DND-41 (cell line): ENCODE results near the gene PCMTD2.

Experiments
- ATAC-seq: fragments of 200-7000 bp; cut with Tn5 transposase; 3 replicates; pipeline ENCODE4 v1.9.1; 2021; ENCODE audit warnings: low read depth; ENCODE audit not compliant: insufficient read depth
- DNase-seq: peaks from one replicate; pipeline ENCODE4 v3.0.0-alpha.2; 2020
- H2AFZ ChIP-seq: 2 replicates; pipeline ENCODE4 v1.6.0; 2012; ENCODE audit warnings: low read depth, low read length
- H3K27ac ChIP-seq: 2 replicates; pipeline ENCODE4 v1.5.1; 2012; ENCODE audit warnings: low read length, inconsistent platforms
- H3K27me3 ChIP-seq: fragments of 200-600 bp; sonication (generic); 2 replicates; pipeline ENCODE4 v1.6.0; 2012; ENCODE audit warnings: low read length, mild to moderate bottlenecking, inconsistent platforms; ENCODE audit not compliant: insufficient read depth, poor library complexity
- H3K36me3 ChIP-seq: 2 replicates; pipeline ENCODE4 v1.5.1; 2012; ENCODE audit warnings: low read length, inconsistent platforms; ENCODE audit not compliant: insufficient read depth
- H3K4me1 ChIP-seq: 2 replicates; pipeline ENCODE4 v1.5.1; 2012; ENCODE audit warnings: mild to moderate bottlenecking, low read length; ENCODE audit not compliant: insufficient read depth
- H3K4me2 ChIP-seq: 2 replicates; pipeline ENCODE4 v1.6.0; 2012; ENCODE audit warnings: mild to moderate bottlenecking, moderate library complexity, low read length, inconsistent platforms; ENCODE audit not compliant: insufficient read depth
- H3K4me3 ChIP-seq, 2 experiments: fragments of 200-600 bp in 1 of 2; shearing (Covaris generic) in 1 of 2; 2 replicates each; pipeline ENCODE4 v1.5.1; 2012 to 2016; ENCODE audit warnings: inconsistent platforms in 2 of 2, low read length in 2 of 2, mild to moderate bottlenecking in 2 of 2, low read depth in 1 of 2, moderate library complexity in 1 of 2
- H3K79me2 ChIP-seq: 2 replicates; pipeline ENCODE4 v1.6.0; 2012; ENCODE audit warnings: low read length, inconsistent platforms; ENCODE audit not compliant: insufficient read depth
- H3K9ac ChIP-seq: 2 replicates; pipeline ENCODE4 v1.6.0; 2012; ENCODE audit warnings: low read depth, mild to moderate bottlenecking, inconsistent platforms, low read length, moderate library complexity
- H3K9me3 ChIP-seq: 2 replicates; pipeline ENCODE4 v1.5.1; 2012; ENCODE audit warnings: low read length, moderate library complexity, mild to moderate bottlenecking, inconsistent platforms; ENCODE audit not compliant: insufficient read depth, severe bottlenecking
- H4K20me1 ChIP-seq: 2 replicates; pipeline ENCODE4 v1.6.0; 2012; ENCODE audit warnings: low read length; ENCODE audit not compliant: insufficient read depth
- EZH2 ChIP-seq: IDR thresholded peaks from 3 replicates; pipeline ENCODE4 v1.6.1; 2012; ENCODE audit warnings: borderline replicate concordance, low read depth, mild to moderate bottlenecking, moderate library complexity, low read length, inconsistent platforms; ENCODE audit not compliant: severe bottlenecking
- TF ChIP-seq, protein P1 (sequence below): IDR thresholded peaks from 2 replicates; pipeline ENCODE4 v1.5.1; 2012; ENCODE audit warnings: borderline replicate concordance, low read length, moderate library complexity, mild to moderate bottlenecking; ENCODE audit not compliant: poor library complexity, severe bottlenecking; ENCODE audit errors: extremely low read depth

The PCMTD2 gene

DNA sequence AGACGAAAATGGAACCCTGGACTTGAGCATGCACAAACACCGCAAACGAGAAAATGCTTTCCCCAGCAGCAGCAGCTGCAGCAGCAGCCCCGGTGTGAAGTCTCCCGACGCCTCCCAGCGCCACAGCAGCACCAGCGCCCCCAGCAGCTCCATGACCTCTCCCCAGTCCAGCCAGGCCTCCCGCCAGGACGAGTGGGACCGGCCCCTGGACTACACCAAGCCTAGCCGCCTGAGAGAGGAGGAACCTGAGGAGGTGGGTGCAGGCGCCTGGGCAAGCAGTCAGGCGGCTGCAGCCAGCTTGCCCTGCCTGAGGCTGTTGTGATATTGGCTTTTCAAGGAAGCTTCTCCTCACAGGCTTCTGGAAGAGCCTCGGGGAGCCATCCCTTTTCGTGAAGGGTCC, 35.8 kb upstream of the PCMTD2 start:
- no peak for DNase-seq
- H3K27me3 ChIP-seq, result no peaks in the 10 kb centered on the region
- H2AFZ ChIP-seq, result no peak overlapping the region
- no peaks in the 10 kb centered on the region for H3K36me3 ChIP-seq
- no peak overlapping the region for H3K9ac ChIP-seq
- no peaks in the 10 kb centered on the region for H3K9me3 ChIP-seq
- H3K79me2 ChIP-seq, result no peaks in the 10 kb centered on the region
- H3K4me2 ChIP-seq, result no peak overlapping the region
- ATAC-seq, result no peak
- TF ChIP-seq EZH2, result no peak
- TF ChIP-seq, protein P1, sequence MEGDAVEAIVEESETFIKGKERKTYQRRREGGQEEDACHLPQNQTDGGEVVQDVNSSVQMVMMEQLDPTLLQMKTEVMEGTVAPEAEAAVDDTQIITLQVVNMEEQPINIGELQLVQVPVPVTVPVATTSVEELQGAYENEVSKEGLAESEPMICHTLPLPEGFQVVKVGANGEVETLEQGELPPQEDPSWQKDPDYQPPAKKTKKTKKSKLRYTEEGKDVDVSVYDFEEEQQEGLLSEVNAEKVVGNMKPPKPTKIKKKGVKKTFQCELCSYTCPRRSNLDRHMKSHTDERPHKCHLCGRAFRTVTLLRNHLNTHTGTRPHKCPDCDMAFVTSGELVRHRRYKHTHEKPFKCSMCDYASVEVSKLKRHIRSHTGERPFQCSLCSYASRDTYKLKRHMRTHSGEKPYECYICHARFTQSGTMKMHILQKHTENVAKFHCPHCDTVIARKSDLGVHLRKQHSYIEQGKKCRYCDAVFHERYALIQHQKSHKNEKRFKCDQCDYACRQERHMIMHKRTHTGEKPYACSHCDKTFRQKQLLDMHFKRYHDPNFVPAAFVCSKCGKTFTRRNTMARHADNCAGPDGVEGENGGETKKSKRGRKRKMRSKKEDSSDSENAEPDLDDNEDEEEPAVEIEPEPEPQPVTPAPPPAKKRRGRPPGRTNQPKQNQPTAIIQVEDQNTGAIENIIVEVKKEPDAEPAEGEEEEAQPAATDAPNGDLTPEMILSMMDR, result no peak
- H3K27ac ChIP-seq, result no peak overlapping the region
- H4K20me1 ChIP-seq, result peaks cover 10% of the 10 kb centered on the region
- H3K4me1 ChIP-seq, result peaks cover 6% of the 10 kb centered on the region
- H3K4me3 ChIP-seq, result no peak overlapping the region

DNA sequence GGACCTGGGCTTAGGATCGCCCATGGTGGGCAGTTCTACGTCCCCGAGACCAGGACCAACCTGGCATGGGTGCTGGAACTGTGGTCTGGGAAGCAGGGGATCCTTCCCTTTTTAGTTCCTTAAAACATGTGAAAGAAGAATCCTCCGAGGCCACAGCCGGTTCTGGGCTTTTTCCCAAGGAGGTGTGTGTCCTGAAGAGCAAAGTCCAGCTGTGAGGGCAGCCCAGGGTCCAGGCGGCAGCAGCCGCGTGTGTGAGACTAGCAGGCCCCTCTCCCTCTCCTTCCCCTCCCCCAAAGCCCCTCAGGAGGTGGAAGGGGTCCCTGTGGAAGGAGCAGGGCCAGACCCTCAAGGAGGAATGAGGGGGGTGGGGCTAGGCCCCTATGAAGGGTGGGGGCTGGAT, 35.1 kb upstream of the PCMTD2 start:
- H3K4me1 ChIP-seq, result no peaks in the 10 kb centered on the region; the same call in 1 of the 2 replicates
- no peak for TF ChIP-seq EZH2
- TF ChIP-seq, protein P1, result no peak

DNA sequence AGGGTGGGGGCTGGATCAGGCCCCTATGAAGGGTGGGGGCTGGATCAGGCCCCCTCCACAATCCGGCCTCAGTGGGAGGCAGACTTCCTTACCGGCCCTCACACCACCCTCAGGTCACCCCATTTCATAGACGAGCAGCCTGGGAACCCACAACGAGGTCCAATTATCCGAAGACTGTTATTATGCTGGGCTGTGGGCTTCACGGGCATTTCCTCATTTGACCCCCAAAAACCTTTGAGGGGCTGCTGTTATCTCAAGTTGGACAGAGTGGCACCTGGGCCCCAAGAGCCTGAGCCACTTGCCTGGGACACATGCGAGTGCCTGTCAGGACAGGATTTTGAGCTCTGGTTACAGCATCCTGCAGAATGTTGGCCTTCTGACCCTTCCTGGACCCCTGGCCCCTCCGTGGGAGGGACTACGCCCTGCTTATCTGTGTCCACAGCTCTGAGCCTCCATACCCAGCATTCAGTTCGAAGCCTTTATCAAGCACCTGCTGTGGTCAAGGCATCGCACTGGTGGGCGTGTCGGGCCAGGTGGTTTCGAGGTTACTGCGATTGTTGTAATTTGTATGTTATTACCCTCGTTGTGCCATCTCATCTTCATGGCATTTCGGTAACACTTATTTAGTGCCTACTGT, 34.5 kb upstream of the PCMTD2 start:
- DNase-seq (no peak), ATAC-seq (no peak)
- H3K79me2 ChIP-seq, result no peaks in the 10 kb centered on the region
- no peaks in the 10 kb centered on the region for H3K27me3 ChIP-seq
- no peak overlapping the region for H3K4me3 ChIP-seq
- H3K27ac ChIP-seq, result no peak overlapping the region
- no peaks in the 10 kb centered on the region for H3K9me3 ChIP-seq
- no peaks in the 10 kb centered on the region for H3K4me1 ChIP-seq
- H3K36me3 ChIP-seq, result no peaks in the 10 kb centered on the region
- TF ChIP-seq, protein P1, result no peak
- TF ChIP-seq EZH2, result no peak
- H3K4me2 ChIP-seq, result no peak overlapping the region
- H3K9ac ChIP-seq, result no peak overlapping the region
- no peak overlapping the region for H2AFZ ChIP-seq
- peaks cover 10% of the 10 kb centered on the region for H4K20me1 ChIP-seq

More for the DNA sequence above, 35.1 kb upstream of the PCMTD2 start:
- Histone ChIP-seq H3K36me3 (no peaks in the 10 kb centered on the region), H3K27ac (no peak overlapping the region), H3K79me2 (no peaks in the 10 kb centered on the region), H3K27me3 (no peaks in the 10 kb centered on the region), H3K9me3 (no peaks in the 10 kb centered on the region), H2AFZ (no peak overlapping the region), H3K4me3 (no peak overlapping the region), H3K4me2 (no peak overlapping the region), H4K20me1 (peaks cover 6% of the 10 kb centered on the region), H3K9ac (no peak overlapping the region)
- ATAC-seq (no peak), DNase-seq (no peak)
